IMR-90 (cell line): ENCODE results near the gene RNF130. TPM values are rescaled to one million over a fixed set of nuclear protein-coding genes. Genes with fewer than 3 reads are reported as not detected.

Experiments
- ATAC-seq: fragments of 200-7000 bp; cut with Tn5 transposase; 2 replicates; pipeline ENCODE4 v1.9.1; 2020; ENCODE audit warnings: low read depth, mild to moderate bottlenecking, moderate library complexity
- BruUV-seq: library from RNA; stranded (reverse); fragments of 400-500 nt; replicated peaks from 2 replicates; lab custom pipeline; 2021; lab: Mats Ljungman, UMichigan
- CTCF ChIA-PET: fragments of 300-600 bp; formaldehyde crosslinking; extraction: SDS; loops from one replicate; lab custom pipeline; 2021; ENCODE audit warnings: antibody characterized with exemption; lab: Yijun Ruan, JAX
- POLR2A ChIA-PET: fragments of 300-600 bp; sonication (Branson Sonifier 250); formaldehyde crosslinking; loops from one replicate; lab custom pipeline; 2022; ENCODE audit warnings: antibody characterized with exemption; ENCODE audit not compliant: unreplicated experiment; lab: Charles Lee
- DNase-seq: peaks from one replicate; pipeline ENCODE4 v3.0.0; 2013
- H2AFZ ChIP-seq: replicated peaks from 2 replicates; pipeline ENCODE3; 2013; ENCODE audit warnings: low read length, mild to moderate bottlenecking; ENCODE audit not compliant: poor library complexity
- H2AK5ac ChIP-seq: 2 replicates; pipeline ENCODE4 v1.6.1; 2013; ENCODE audit warnings: low read depth, low read length, inconsistent platforms
- H2AK9ac ChIP-seq: replicated peaks from 2 replicates; pipeline ENCODE3; 2013; ENCODE audit warnings: mild to moderate bottlenecking, low read depth, low read length, moderate library complexity; ENCODE audit not compliant: poor library complexity
- H2BK120ac ChIP-seq: 2 replicates; pipeline ENCODE4 v1.6.1; 2013; ENCODE audit warnings: low read depth, low read length, inconsistent platforms
- H2BK15ac ChIP-seq: 3 replicates; pipeline ENCODE4 v1.6.1; 2013; ENCODE audit warnings: low read depth, low read length, inconsistent platforms
- H2BK20ac ChIP-seq: 2 replicates; pipeline ENCODE4 v1.6.1; 2013; ENCODE audit warnings: low read depth, mild to moderate bottlenecking, inconsistent platforms, low read length, moderate library complexity
- H2BK5ac ChIP-seq: 2 replicates; pipeline ENCODE4 v1.6.1; 2013; ENCODE audit warnings: mild to moderate bottlenecking, low read depth, low read length, inconsistent platforms; ENCODE audit not compliant: poor library complexity, severe bottlenecking
- H3K14ac ChIP-seq: replicated peaks from 2 replicates; pipeline ENCODE4 v1.6.1; 2013; ENCODE audit warnings: low read depth, low read length, inconsistent platforms
- H3K18ac ChIP-seq: 2 replicates; pipeline ENCODE4 v1.6.1; 2013; ENCODE audit warnings: low read depth, low read length, control low read depth
- H3K23ac ChIP-seq: 2 replicates; pipeline ENCODE4 v1.6.1; 2013; ENCODE audit warnings: low read depth, low read length, inconsistent platforms
- H3K27ac ChIP-seq: 2 replicates; pipeline ENCODE4 v1.5.1; 2013; ENCODE audit warnings: mild to moderate bottlenecking, control low read depth, low read length; ENCODE audit not compliant: insufficient read depth
- H3K27me3 ChIP-seq: 2 replicates; pipeline ENCODE4 v1.6.1; 2013; ENCODE audit warnings: low read length; ENCODE audit not compliant: control insufficient read depth, insufficient read depth
- H3K36me3 ChIP-seq: 2 replicates; pipeline ENCODE4 v1.6.1; 2013; ENCODE audit warnings: low read length, mixed read lengths; ENCODE audit not compliant: control insufficient read depth, insufficient read depth
- H3K4ac ChIP-seq: 2 replicates; pipeline ENCODE4 v1.6.1; 2013; ENCODE audit warnings: low read depth, low read length, inconsistent platforms
- H3K4me1 ChIP-seq: 2 replicates; pipeline ENCODE4 v1.6.1; 2013; ENCODE audit warnings: low read length, mixed read lengths; ENCODE audit not compliant: control insufficient read depth, insufficient read depth
- H3K4me2 ChIP-seq: 2 replicates; pipeline ENCODE4 v1.6.1; 2013; ENCODE audit warnings: low read depth, mild to moderate bottlenecking, control low read depth, low read length, moderate library complexity
- H3K4me3 ChIP-seq: 2 replicates; pipeline ENCODE4 v1.5.1; 2013; ENCODE audit warnings: low read depth, mild to moderate bottlenecking, control low read depth, low read length, moderate library complexity; ENCODE audit not compliant: insufficient read depth
- H3K56ac ChIP-seq: 2 replicates; pipeline ENCODE4 v1.6.1; 2013; ENCODE audit warnings: low read length, inconsistent platforms; ENCODE audit not compliant: insufficient read depth; ENCODE audit errors: extremely low read depth
- H3K79me1 ChIP-seq, 2 experiments: 2 replicates each; pipeline ENCODE4 v1.6.1; 2013; ENCODE audit warnings: low read length in 2 of 2, inconsistent platforms in 1 of 2, low read depth in 1 of 2
- H3K9ac ChIP-seq: 2 replicates; pipeline ENCODE4 v1.6.1; 2013; ENCODE audit warnings: low read depth, low read length, control low read depth
- H3K9me1 ChIP-seq: 2 replicates; pipeline ENCODE4 v1.6.1; 2013; ENCODE audit warnings: low read length, inconsistent platforms; ENCODE audit not compliant: insufficient read depth
- H3K9me3 ChIP-seq: 2 replicates; pipeline ENCODE4 v1.6.1; 2013; ENCODE audit warnings: low read length; ENCODE audit not compliant: control insufficient read depth, insufficient read depth
- H4K20me1 ChIP-seq: 2 replicates; pipeline ENCODE4 v1.6.1; 2013; ENCODE audit warnings: low read length, inconsistent platforms; ENCODE audit not compliant: insufficient read depth
- H4K5ac ChIP-seq: 2 replicates; pipeline ENCODE4 v1.6.1; 2013; ENCODE audit warnings: mild to moderate bottlenecking, low read depth, low read length, control low read depth
- H4K8ac ChIP-seq, 2 experiments: 2 replicates each; pipeline ENCODE4 v1.6.1; 2013; ENCODE audit warnings: low read depth in 2 of 2, low read length in 2 of 2, control low read depth in 1 of 2, inconsistent platforms in 1 of 2
- H4K91ac ChIP-seq: 2 replicates; pipeline ENCODE4 v1.6.1; 2013; ENCODE audit warnings: low read depth, low read length, inconsistent platforms; ENCODE audit not compliant: insufficient read depth
- BHLHE40 ChIP-seq: fragments of 150-350 bp; IDR thresholded peaks from 2 replicates; pipeline ENCODE4 v1.6.1; 2016; ENCODE audit warnings: mild to moderate bottlenecking, low read depth, low read length
- CEBPB ChIP-seq: IDR thresholded peaks from 2 replicates; pipeline ENCODE4 v1.6.1; 2012; ENCODE audit warnings: low read depth, low read length, improper control_type of control experiment
- CHD1 ChIP-seq: IDR thresholded peaks from 2 replicates; pipeline ENCODE4 v1.6.1; 2012; ENCODE audit warnings: low read depth, low read length, improper control_type of control experiment
- FOS ChIP-seq: fragments of 150-350 bp; IDR thresholded peaks from 2 replicates; pipeline ENCODE4 v1.6.1; 2016; ENCODE audit warnings: low read depth, low read length
- MAFK ChIP-seq: IDR thresholded peaks from 2 replicates; pipeline ENCODE4 v1.6.1; 2012; ENCODE audit warnings: low read depth, low read length, improper control_type of control experiment
- MAZ ChIP-seq: IDR thresholded peaks from 2 replicates; pipeline ENCODE4 v1.6.1; 2012; ENCODE audit warnings: low read depth, mild to moderate bottlenecking, low read length, improper control_type of control experiment, moderate library complexity, borderline replicate concordance
- MXI1 ChIP-seq: IDR thresholded peaks from 2 replicates; pipeline ENCODE4 v1.6.1; 2012; ENCODE audit warnings: low read depth, mild to moderate bottlenecking, low read length, moderate library complexity, borderline replicate concordance
- NFE2L2 ChIP-seq: fragments of 150-350 bp; IDR thresholded peaks from 2 replicates; pipeline ENCODE4 v1.6.1; 2016; ENCODE audit warnings: low read depth, mild to moderate bottlenecking, low read length
- POLR2A ChIP-seq: IDR thresholded peaks from 2 replicates; pipeline ENCODE4 v1.6.1; 2012; ENCODE audit warnings: mild to moderate bottlenecking, low read depth, low read length
- RAD21 ChIP-seq: IDR thresholded peaks from 2 replicates; pipeline ENCODE4 v1.6.1; 2012; ENCODE audit warnings: low read length, improper control_type of control experiment
- RCOR1 ChIP-seq: IDR thresholded peaks from 2 replicates; pipeline ENCODE4 v1.6.1; 2012; ENCODE audit warnings: mild to moderate bottlenecking, low read length, improper control_type of control experiment; ENCODE audit not compliant: insufficient replicate concordance
- RFX5 ChIP-seq: IDR thresholded peaks from 2 replicates; pipeline ENCODE4 v1.8.0; 2012; ENCODE audit warnings: low read depth, mild to moderate bottlenecking, low read length, moderate library complexity
- SMC3 ChIP-seq: fragments of 150-350 bp; IDR thresholded peaks from 2 replicates; pipeline ENCODE4 v1.6.1; 2016; ENCODE audit warnings: low read depth, mild to moderate bottlenecking, antibody characterized with exemption, low read length, moderate library complexity
- WGBS, 2 experiments: methylation state at CpG; one replicate each; pipeline versions ENCODE4 v1.1.5 to v1.1.7; 2013; ENCODE audit warnings: missing lambda C conversion rate in 2 of 2; ENCODE audit not compliant: insufficient read length in 1 of 2; ENCODE audit errors: extremely low coverage in 2 of 2; 5-methylcytosine and 5-hydroxymethylcytosine counted together
- dilution Hi-C: fragments of 300-500 bp; cut with HindIII; formaldehyde crosslinking; loops from one replicate; pipeline ENCODE4 v1.14.3; 2018; ENCODE audit warnings: low sequenced_read_pairs; ENCODE audit not compliant: unreplicated experiment
- in situ Hi-C: fragments of 300-500 bp; cut with MboI; formaldehyde crosslinking; loops from 3 replicates; pipeline ENCODE4 v1.14.3; 2019; ENCODE audit warnings: low sequenced_read_pairs, inconsistent platforms, mixed read lengths
- intact Hi-C: fragments of 100-400 bp; cut with micrococcal nuclease; formaldehyde crosslinking; loops from 2 replicates; pipeline ENCODE4 v1.10.0; 2022
- polyA plus RNA-seq, 3 experiments: library from polyadenylated mRNA; depleted of rRNA; stranded (reverse); fragments of >200 nt; gene quantifications; 2 replicates each; pipeline ENCODE4 v1.2.3, GENCODE V29; 2012; ENCODE audit warnings: low replicate concordance in 1 of 3
- total RNA-seq: library from RNA; depleted of rRNA; stranded (reverse); fragments of >200 nt; gene quantifications from 2 replicates; pipeline ENCODE4 v1.2.3, GENCODE V29; 2012
- TF ChIP-seq, protein P1 (sequence below): conservative IDR thresholded peaks from 2 replicates; pipeline ENCODE4 v1.5.1; 2012; ENCODE audit warnings: mild to moderate bottlenecking, low read depth, low read length, improper control_type of control experiment
- TF ChIP-seq, protein P2 (sequence below): fragments of 150-350 bp; IDR thresholded peaks from 2 replicates; pipeline ENCODE4 v1.6.1; 2016; ENCODE audit warnings: low read depth, mild to moderate bottlenecking, low read length, moderate library complexity, borderline replicate concordance
- TF ChIP-seq, protein P3 (sequence below): fragments of 150-350 bp; IDR thresholded peaks from 2 replicates; pipeline ENCODE4 v1.6.1; 2017; ENCODE audit warnings: mild to moderate bottlenecking, antibody characterized with exemption, low read length, low read depth

The RNF130 gene
- total and polyA plus RNA-seq, 2 of the 4 experiments (the other 2 are of a cell fraction), result 12.9 to 21.7 TPM

DNA sequence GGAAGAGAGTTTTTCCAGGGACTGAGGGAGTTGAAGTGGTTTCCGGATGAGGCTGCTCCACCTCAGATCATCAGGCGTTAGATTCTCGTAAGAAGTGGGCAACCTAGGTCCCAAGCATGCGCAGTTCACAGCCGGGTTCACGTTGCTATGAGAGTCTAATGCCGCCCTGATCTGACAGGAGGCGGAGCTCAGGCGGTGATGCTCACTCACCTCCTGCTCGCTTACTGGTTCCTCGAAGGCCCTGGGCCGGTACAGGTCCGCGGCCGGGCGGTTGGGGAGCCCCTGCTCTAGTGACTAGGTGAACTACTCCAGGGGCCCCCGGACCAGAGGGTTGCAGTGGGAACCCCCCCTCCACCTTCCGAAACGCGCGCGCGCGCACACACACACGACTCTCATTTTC, 997 bp upstream of the RNF130 start:
- Histone ChIP-seq H2BK15ac (0 out of 3 replicates have a peak overlapping the region, but pooled peaks have one; percentile 51), H3K79me1 (peaks cover 21 to 28% of the 10 kb centered on the region in 2 experiments), H3K23ac (no peak overlapping the region), H3K27ac (no peak overlapping the region), H3K4me2 (no peak overlapping the region), H3K4me3 (no peak overlapping the region), H4K91ac (no peak overlapping the region), H3K18ac (no peak overlapping the region), H2AK9ac (peak overlapping the region; percentile 53), H3K9ac (no peak overlapping the region), H3K14ac (no peak overlapping the region), H3K9me1 (peaks cover 5% of the 10 kb centered on the region; the same call in 1 of the 2 replicates), H4K20me1 (peaks cover 11% of the 10 kb centered on the region; the same call in 1 of the 2 replicates), H2BK5ac (no peak overlapping the region), H2BK20ac (no peak overlapping the region), H4K8ac (peak overlapping the region; percentile 59 to 62; a peak in 2 of 4 replicates), H2AFZ (no peak overlapping the region), H4K5ac (no peak overlapping the region), H3K27me3 (no peaks in the 10 kb centered on the region), H2AK5ac (peak overlapping the region; percentile 86), H3K4me1 (peaks cover 8% of the 10 kb centered on the region), H3K9me3 (peaks cover 3% of the 10 kb centered on the region; the same call in 1 of the 2 replicates), H3K56ac (no peak overlapping the region), H3K4ac (no peak overlapping the region), H2BK120ac (no peak overlapping the region), H3K36me3 (no peaks in the 10 kb centered on the region)
- CTCF ChIA-PET, result no interaction called here
- dilution Hi-C loops, result no loop called here
- POLR2A ChIA-PET, result no interaction called here
- WGBS, 2 experiments, result 79 to 100% methylated on average over 1 to 15 of the region's 25 CpGs
- ATAC-seq, result no peak
- no TSS peak for BruUV-seq
- TF ChIP-seq CEBPB, result no peak
- no peak for TF ChIP-seq MAFK
- TF ChIP-seq SMC3, result no peak
- TF ChIP-seq, protein P1, sequence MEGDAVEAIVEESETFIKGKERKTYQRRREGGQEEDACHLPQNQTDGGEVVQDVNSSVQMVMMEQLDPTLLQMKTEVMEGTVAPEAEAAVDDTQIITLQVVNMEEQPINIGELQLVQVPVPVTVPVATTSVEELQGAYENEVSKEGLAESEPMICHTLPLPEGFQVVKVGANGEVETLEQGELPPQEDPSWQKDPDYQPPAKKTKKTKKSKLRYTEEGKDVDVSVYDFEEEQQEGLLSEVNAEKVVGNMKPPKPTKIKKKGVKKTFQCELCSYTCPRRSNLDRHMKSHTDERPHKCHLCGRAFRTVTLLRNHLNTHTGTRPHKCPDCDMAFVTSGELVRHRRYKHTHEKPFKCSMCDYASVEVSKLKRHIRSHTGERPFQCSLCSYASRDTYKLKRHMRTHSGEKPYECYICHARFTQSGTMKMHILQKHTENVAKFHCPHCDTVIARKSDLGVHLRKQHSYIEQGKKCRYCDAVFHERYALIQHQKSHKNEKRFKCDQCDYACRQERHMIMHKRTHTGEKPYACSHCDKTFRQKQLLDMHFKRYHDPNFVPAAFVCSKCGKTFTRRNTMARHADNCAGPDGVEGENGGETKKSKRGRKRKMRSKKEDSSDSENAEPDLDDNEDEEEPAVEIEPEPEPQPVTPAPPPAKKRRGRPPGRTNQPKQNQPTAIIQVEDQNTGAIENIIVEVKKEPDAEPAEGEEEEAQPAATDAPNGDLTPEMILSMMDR, result no peak
- TF ChIP-seq, protein P2, sequence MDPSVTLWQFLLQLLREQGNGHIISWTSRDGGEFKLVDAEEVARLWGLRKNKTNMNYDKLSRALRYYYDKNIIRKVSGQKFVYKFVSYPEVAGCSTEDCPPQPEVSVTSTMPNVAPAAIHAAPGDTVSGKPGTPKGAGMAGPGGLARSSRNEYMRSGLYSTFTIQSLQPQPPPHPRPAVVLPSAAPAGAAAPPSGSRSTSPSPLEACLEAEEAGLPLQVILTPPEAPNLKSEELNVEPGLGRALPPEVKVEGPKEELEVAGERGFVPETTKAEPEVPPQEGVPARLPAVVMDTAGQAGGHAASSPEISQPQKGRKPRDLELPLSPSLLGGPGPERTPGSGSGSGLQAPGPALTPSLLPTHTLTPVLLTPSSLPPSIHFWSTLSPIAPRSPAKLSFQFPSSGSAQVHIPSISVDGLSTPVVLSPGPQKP, result no peak
- TF ChIP-seq, protein P3, sequence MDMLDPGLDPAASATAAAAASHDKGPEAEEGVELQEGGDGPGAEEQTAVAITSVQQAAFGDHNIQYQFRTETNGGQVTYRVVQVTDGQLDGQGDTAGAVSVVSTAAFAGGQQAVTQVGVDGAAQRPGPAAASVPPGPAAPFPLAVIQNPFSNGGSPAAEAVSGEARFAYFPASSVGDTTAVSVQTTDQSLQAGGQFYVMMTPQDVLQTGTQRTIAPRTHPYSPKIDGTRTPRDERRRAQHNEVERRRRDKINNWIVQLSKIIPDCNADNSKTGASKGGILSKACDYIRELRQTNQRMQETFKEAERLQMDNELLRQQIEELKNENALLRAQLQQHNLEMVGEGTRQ, result no peak
- TF ChIP-seq MAZ, result no peak
- no peak for TF ChIP-seq FOS
- TF ChIP-seq BHLHE40, result no peak
- TF ChIP-seq RCOR1, result no peak
- no peak for TF ChIP-seq MXI1
- TF ChIP-seq RAD21, result no peak
- no peak for TF ChIP-seq CHD1
- no peak for TF ChIP-seq NFE2L2
- no peak for TF ChIP-seq RFX5
- TF ChIP-seq POLR2A, result no peak
- no peak for DNase-seq
- intact Hi-C loops, result loop anchor here (5.0 kb wide), 1 partner anchor 165 kb away; the partner anchor contains the start of gene TBC1D9B
- in situ Hi-C loops, result no loop called here
